Muscle layer of colon (tissue), 2 donors: ENCODE measurements around the gene SLC1A4.
"Not testable (repeated sequence)": the region's sequence is repeated elsewhere in the genome, so short reads cannot be mapped to it uniquely, and the experiment has no call there.

Experiments
- H3K27ac ChIP-seq: one replicate; pipeline ENCODE4 v1.7.0; 2013; ENCODE audit warnings: low read depth, mild to moderate bottlenecking, low read length, moderate library complexity
- H3K27me3 ChIP-seq, 2 donors: one replicate each; pipeline ENCODE4 v1.7.0; 2013; ENCODE audit warnings: low read length in 2 of 2, mild to moderate bottlenecking in 2 of 2; ENCODE audit not compliant: insufficient read depth in 2 of 2, control insufficient read depth in 1 of 2
- H3K36me3 ChIP-seq: one replicate; pipeline ENCODE4 v1.7.0; 2013; ENCODE audit warnings: mild to moderate bottlenecking, low read length; ENCODE audit not compliant: insufficient read depth
- H3K4me1 ChIP-seq: one replicate; pipeline ENCODE4 v1.7.0; 2013; ENCODE audit warnings: mild to moderate bottlenecking, low read length; ENCODE audit not compliant: insufficient read depth
- H3K4me3 ChIP-seq, 2 donors: one replicate each; pipeline ENCODE4 v1.7.0; 2013; ENCODE audit warnings: low read length in 2 of 2, low read depth in 1 of 2, mild to moderate bottlenecking in 1 of 2, moderate library complexity in 1 of 2
- H3K9ac ChIP-seq: one replicate; pipeline ENCODE4 v1.7.0; 2013; ENCODE audit warnings: low read length
- H3K9me3 ChIP-seq: one replicate; pipeline ENCODE4 v1.7.0; 2013; ENCODE audit warnings: mild to moderate bottlenecking, low read length
- donor health status: abdominal sarcoma.
- donor health status: Adenocarcinoma of cecum.

The SLC1A4 gene

DNA sequence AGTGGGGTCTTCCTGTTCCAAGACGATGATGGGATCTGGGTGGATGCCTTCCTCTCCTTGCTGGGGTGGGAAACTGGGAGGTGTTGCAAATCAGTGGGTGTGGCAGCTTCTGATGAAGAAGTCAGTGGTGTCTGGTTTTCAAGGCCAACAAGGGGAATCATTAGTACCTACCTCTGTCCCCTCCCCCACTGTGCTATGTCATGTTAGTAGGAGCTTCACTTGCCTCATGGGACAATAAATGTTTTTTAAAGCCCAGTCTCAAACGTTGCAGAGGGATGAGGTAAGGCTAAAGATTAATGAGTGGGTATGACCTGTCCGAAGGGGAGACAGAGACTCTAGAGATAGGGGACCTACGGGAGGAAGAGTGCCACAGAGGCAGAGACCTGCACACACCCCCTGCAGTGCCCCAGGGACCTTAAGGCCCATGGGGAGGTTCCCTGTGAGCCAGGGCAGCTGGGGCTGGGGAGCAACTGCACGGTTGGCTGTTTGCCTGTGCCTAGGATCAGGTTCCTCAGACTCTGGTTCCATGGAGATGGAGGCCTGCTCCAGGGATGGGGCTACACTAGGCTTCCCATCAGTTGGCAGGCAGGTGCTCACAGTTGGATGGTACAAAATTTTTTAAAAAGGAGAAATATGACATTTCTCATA is 37.8 kb upstream of the SLC1A4 start:
- no peak overlapping the region for H3K27ac ChIP-seq
- H3K9me3 ChIP-seq = no peaks in the 10 kb centered on the region
- H3K27me3 ChIP-seq = no peaks in the 10 kb centered on the region
- H3K4me1 ChIP-seq = no peaks in the 10 kb centered on the region
- H3K4me3 ChIP-seq = no peak overlapping the region
- H3K36me3 ChIP-seq = no peaks in the 10 kb centered on the region
- H3K9ac ChIP-seq = no peak overlapping the region

DNA sequence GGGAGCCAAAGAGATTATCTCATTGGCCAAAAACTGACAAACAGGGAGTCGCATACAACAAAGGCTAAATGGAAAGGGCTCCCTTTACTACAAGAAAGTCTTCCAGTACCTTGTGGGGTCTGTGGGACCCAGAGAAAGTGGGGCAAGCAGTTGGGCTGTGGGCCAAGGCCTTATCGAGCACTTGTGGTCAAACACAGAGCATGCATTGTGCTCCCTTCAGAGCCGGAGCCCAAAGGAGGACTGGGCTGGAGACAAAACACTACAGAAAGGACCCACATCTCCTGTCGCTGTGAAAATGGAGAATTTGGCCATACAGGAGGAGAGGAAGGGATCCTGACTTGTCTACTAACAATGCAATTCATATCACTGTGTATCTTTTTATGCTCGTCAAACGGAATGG is 37.1 kb upstream of the SLC1A4 start:
- H3K27me3 ChIP-seq = no peaks in the 10 kb centered on the region
- no peak overlapping the region for H3K4me3 ChIP-seq
- H3K9me3 ChIP-seq = no peaks in the 10 kb centered on the region
- no peaks in the 10 kb centered on the region for H3K36me3 ChIP-seq
- no peak overlapping the region for H3K9ac ChIP-seq
- H3K27ac ChIP-seq = no peak overlapping the region
- no peaks in the 10 kb centered on the region for H3K4me1 ChIP-seq

DNA sequence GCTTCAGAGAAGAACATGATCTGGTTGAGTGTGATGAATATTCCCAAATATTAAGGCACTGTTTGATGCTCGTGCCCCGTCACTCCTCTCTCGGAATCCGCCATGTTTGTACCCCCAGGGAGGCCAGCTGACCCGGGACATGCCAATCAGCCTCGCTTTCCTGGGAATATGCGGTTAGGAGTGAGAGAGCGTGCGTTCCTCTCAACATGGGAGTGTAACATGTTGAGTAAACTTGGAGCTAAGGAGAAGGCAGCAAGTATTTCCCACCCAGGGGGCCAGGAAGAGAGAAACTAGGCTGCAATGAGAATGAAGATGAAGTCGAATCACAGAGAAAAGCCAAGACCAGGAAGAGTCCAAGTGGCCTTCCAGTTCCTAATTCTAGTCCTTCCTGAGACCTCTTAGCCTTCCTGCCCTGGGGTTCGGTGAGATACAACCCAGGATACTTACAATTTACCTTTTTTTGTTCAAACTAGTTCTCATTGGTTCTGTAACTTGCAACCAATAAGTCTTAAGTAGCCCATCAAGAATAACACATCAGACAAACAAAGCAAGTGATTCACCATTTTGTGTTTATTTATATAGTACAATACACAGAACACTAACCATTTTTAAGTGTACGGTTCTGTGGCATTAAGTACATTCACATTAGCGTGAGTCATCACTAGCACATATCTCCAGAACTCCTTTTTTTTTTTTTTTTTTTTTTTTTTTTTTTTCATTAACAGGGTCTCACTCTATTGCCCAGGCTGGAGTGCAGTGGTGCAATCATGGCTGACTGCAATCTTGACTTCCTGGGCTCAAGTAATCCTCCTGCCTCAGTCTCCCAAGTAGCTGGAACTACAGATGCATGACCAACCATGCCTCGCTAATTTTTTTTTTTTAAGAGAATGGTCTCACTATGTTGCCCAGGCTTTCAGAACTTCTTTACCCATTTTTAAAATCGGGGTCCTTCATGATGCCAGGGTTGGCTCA is 36.4 kb upstream of the SLC1A4 start:
- Histone ChIP-seq H3K4me3 (no peak overlapping the region), H3K9ac (no peak overlapping the region), H3K4me1 (no peaks in the 10 kb centered on the region), H3K27ac (no peak overlapping the region), H3K9me3 (no peaks in the 10 kb centered on the region), H3K27me3 (no peaks in the 10 kb centered on the region), H3K36me3 (no peaks in the 10 kb centered on the region)

DNA sequence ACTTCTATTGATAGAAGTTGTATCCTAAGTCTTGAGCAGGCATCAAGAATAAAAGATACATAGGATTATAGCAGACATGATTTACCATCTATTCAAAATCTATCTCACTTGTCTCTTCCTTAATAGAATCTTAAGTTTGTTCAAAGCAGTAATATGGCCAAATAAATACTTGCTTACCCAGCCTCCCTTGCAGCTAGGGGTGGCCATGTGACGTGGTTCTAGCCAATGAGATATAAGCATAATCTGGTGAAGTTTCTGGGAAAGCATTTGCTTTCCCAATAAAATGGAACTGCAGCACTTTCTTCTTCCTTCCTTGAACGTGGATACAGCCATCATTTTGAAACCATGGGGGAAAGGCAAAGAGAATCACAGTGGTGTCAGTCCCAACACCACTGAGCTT is 33.7 kb upstream of the SLC1A4 start:
- Histone ChIP-seq H3K36me3 (no peaks in the 10 kb centered on the region), H3K4me1 (peaks cover 7% of the 10 kb centered on the region), H3K9me3 (no peaks in the 10 kb centered on the region), H3K4me3 (no peak overlapping the region), H3K9ac (no peak overlapping the region), H3K27ac (no peak overlapping the region), H3K27me3 (no peaks in the 10 kb centered on the region)

DNA sequence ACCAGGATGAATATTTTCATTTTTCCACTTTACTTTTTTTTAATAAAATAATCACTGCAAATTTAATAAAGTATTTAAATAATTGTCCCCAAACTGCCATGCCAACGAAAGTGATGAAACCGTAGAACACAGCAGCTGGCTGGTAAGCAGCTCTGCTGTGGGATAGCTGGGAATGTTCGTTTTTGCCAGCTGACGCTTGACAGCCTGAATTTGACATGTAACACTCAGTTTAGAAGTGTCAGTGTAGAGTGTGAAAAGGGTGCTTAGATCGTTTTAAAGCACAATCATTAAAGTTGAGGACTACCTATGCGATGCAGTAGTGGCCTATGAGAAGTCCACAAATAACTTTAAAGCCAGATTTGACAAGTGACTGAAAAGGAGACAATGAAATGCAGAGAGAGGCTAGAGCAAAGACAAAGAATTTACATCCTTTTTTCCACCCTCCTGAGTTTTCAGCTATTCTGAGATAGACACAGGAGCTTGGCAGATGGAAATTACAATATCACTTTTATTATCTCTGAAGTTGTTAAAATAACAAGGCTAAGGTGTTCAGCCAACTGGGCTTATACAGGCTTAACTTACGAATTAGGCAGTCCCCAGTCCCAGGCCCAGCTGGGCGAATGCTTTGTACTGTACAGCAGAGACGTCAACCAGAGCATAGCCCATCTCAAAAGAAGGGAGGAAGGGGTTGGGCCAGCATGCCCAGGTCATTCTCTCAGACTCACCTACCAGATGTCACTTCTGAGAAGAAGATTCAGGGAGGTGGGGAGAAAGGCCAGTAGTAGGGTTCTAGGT is 31.9 kb upstream of the SLC1A4 start:
- Histone ChIP-seq H3K27ac (no peak overlapping the region), H3K4me3 (no peak overlapping the region), H3K9me3 (no peaks in the 10 kb centered on the region), H3K36me3 (no peaks in the 10 kb centered on the region), H3K4me1 (peaks cover 13% of the 10 kb centered on the region), H3K27me3 (no peaks in the 10 kb centered on the region), H3K9ac (no peak overlapping the region)

DNA sequence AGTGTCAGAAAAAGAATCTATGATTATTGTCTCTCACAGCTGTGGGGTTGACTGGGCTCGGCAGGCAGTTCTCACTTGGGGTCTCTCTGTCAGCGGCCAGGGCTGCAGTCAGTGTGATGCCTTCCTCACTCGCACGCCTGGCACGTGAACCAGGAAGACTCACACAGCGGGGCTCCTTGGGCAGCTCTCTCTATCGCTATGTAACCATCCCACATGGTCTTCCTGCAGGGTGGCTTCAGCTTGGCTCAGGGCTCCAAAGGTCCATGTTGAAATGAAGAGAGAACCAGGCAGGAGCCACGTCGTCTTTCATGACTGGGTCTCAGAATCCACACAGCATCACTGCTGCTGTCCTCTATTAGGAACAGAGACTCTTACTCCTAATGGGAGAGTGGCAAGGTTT is 30.6 kb upstream of the SLC1A4 start:
- Histone ChIP-seq H3K4me1 (peaks cover 13% of the 10 kb centered on the region), H3K9ac (no peak overlapping the region), H3K27ac (no peak overlapping the region), H3K36me3 (no peaks in the 10 kb centered on the region), H3K4me3 (no peak overlapping the region), H3K27me3 (no peaks in the 10 kb centered on the region), H3K9me3 (no peaks in the 10 kb centered on the region)

DNA sequence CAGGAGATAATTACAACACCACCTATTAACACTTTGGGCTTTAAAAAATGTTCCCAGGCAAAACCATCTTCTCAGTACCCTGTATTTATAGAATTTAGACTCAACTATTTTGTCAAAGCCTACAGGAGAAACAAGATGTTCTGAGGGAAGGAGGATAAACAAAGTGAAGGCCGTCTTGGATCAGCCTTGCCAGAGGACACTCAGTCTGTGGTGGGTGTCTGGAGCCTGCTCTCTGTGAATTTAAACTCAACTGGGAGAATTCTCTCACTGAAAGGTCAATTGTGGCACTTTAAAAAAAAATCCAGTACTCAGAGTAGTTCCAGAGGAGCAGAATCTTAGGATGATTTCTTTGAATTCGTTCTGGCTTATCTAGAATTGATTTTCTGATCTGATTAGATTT is 28.4 kb upstream of the SLC1A4 start:
- H3K4me3 ChIP-seq = no peak overlapping the region
- H3K9me3 ChIP-seq = no peaks in the 10 kb centered on the region
- no peaks in the 10 kb centered on the region for H3K36me3 ChIP-seq
- H3K4me1 ChIP-seq = peaks cover 13% of the 10 kb centered on the region
- no peak overlapping the region for H3K27ac ChIP-seq
- H3K27me3 ChIP-seq = no peaks in the 10 kb centered on the region
- H3K9ac ChIP-seq = no peak overlapping the region

DNA sequence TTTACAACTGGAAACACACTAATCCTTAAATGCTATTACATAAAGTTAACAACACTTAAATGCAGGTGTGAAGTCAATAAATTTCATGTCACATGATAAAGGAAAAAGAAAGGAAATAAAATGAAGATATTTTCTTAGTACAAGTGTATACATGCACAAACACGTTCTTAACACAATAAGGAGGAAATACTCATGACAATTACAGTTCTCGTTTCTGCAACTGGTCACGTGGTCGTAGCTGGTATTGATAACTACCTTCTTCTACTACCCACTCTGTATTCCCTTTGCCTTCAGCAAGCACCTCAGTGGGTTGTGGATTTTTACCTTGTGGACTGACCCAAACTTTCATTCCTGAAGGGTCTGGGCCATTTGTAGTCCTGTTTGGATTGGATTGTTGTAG is 26.1 kb upstream of the SLC1A4 start:
- not testable (repeated sequence) for H3K9me3 ChIP-seq, H3K27me3 ChIP-seq, H3K9ac ChIP-seq, H3K36me3 ChIP-seq, H3K27ac ChIP-seq, H3K4me3 ChIP-seq
- peaks cover 13% of the 10 kb centered on the region for H3K4me1 ChIP-seq

DNA sequence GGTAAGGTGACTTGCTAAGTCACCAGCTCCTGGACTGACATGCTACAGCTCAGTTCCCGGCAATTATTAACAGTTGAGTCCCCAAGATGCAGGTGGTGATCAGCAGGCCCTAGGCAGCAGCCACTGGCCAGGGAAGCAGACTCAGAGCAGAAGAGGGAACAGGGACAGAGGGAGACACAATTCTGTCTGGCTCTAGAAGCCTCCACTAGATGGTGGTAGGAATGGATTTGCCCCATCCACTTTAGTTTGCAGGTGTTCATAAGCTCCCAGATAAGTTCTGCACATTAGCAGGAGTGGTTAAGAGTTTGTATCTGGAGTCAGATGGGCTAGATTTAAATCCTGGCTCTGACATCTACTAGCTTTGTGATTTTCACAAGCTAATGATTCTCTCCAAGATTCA is 25.5 kb upstream of the SLC1A4 start:
- Histone ChIP-seq H3K27me3 (no peaks in the 10 kb centered on the region), H3K27ac (no peak overlapping the region), H3K9me3 (no peaks in the 10 kb centered on the region), H3K36me3 (no peaks in the 10 kb centered on the region), H3K4me3 (no peak overlapping the region), H3K4me1 (peaks cover 10% of the 10 kb centered on the region), H3K9ac (no peak overlapping the region)

DNA sequence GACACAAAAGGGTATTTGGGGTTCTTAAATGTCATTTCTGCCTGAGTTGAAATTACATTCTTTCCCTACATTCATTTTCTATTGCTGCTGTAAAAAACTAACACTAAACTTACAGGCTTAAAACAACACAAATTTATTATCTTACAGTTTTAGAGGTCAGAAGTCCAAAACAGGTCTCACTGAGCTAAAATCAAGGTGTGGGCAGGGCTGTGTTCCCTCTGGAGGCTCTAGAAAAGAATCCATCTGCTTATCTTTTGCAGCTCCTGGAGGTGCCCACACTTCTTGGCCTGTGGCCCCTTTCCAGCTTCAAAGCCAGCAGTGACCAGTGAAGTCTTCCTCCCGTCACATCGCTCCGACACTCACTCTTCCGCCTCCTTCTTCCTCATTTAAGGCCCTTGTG is 23.2 kb upstream of the SLC1A4 start:
- no peaks in the 10 kb centered on the region for H3K27me3 ChIP-seq
- no peak overlapping the region for H3K9ac ChIP-seq
- H3K4me3 ChIP-seq = no peak overlapping the region
- no peaks in the 10 kb centered on the region for H3K9me3 ChIP-seq
- H3K27ac ChIP-seq = no peak overlapping the region
- peaks cover 2% of the 10 kb centered on the region for H3K4me1 ChIP-seq
- H3K36me3 ChIP-seq = no peaks in the 10 kb centered on the region

DNA sequence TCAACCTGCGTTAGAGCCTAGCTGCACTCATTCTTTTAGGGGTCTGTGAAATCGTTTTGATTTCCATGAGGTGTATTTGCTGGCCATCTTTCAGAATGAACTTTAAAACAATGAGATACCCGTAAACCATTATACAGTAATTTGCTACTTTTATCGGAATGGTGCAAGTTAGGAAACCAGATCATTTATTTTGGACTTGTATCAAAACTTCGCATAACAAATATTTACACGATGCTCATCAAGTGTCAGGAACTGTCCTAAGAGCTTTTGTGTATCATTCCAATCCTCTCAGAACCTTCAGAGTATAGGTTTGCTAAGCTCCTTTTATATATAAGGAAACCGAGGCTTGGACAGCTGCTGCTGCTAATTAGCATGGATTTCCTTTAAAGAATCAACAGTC is 22.4 kb upstream of the SLC1A4 start:
- Histone ChIP-seq H3K4me1 (no peaks in the 10 kb centered on the region), H3K4me3 (no peak overlapping the region), H3K36me3 (no peaks in the 10 kb centered on the region), H3K27ac (no peak overlapping the region), H3K9ac (no peak overlapping the region), H3K27me3 (no peaks in the 10 kb centered on the region), H3K9me3 (no peaks in the 10 kb centered on the region)
